ENCODE data around the gene ILF2.

Gene ILF2

GRCh38 chr1:153658400-153659174, 12.2 kb downstream of the ILF2 start, which contains the start of gene SNAPIN (continued):
- TF ChIP-seq, protein P1, sequence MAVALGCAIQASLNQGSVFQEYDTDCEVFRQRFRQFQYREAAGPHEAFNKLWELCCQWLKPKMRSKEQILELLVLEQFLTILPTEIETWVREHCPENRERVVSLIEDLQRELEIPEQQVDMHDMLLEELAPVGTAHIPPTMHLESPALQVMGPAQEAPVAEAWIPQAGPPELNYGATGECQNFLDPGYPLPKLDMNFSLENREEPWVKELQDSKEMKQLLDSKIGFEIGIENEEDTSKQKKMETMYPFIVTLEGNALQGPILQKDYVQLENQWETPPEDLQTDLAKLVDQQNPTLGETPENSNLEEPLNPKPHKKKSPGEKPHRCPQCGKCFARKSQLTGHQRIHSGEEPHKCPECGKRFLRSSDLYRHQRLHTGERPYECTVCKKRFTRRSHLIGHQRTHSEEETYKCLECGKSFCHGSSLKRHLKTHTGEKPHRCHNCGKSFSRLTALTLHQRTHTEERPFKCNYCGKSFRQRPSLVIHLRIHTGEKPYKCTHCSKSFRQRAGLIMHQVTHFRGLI (tag by site-specific recombination; IDR thresholded peaks at IDR 0.05), result no peak
- TF ChIP-seq ZNF2 (tag by site-specific recombination; IDR thresholded peaks at IDR 0.05) (no peak), ZNF416 (tag by site-specific recombination; IDR thresholded peaks at IDR 0.05) (no peak), SCRT1 (tag by site-specific recombination; IDR thresholded peaks at IDR 0.05; ENCODE audit: borderline replicate concordance) (0 out of 2 replicates have a peak, but pooled peaks have one; percentile 7), ZNF394 (tag by site-specific recombination; IDR thresholded peaks at IDR 0.05; ENCODE audit: borderline replicate concordance) (no peak; the same call in 1 of the 2 replicates), ZNF843 (tag by site-specific recombination; IDR thresholded peaks at IDR 0.05) (no peak; the same call in 1 of the 2 replicates), ZNF214 (tag by site-specific recombination; IDR thresholded peaks at IDR 0.05; ENCODE audit: borderline replicate concordance) (no peak), HIC1 (tag by site-specific recombination; IDR thresholded peaks at IDR 0.05) (no peak), KLF7 (tag by site-specific recombination; IDR thresholded peaks at IDR 0.05; ENCODE audit: borderline replicate concordance) (no peak; the same call in 1 of the 2 replicates), ZNF558 (tag by site-specific recombination; IDR thresholded peaks at IDR 0.05) (no peak), ZNF510 (tag by site-specific recombination; IDR thresholded peaks at IDR 0.05; ENCODE audit: insufficient replicate concordance) (no peak), ZNF391 (tag by site-specific recombination; IDR thresholded peaks at IDR 0.05; ENCODE audit: borderline replicate concordance, low read depth) (0 out of 2 replicates have a peak, but pooled peaks have one; percentile 14), TRIM28 (IDR thresholded peaks at IDR 0.05; ENCODE audit: borderline replicate concordance, low read length) (no peak), ZNF585B (tag by site-specific recombination; IDR thresholded peaks at IDR 0.05) (no peak)
- TF ChIP-seq, protein P2, sequence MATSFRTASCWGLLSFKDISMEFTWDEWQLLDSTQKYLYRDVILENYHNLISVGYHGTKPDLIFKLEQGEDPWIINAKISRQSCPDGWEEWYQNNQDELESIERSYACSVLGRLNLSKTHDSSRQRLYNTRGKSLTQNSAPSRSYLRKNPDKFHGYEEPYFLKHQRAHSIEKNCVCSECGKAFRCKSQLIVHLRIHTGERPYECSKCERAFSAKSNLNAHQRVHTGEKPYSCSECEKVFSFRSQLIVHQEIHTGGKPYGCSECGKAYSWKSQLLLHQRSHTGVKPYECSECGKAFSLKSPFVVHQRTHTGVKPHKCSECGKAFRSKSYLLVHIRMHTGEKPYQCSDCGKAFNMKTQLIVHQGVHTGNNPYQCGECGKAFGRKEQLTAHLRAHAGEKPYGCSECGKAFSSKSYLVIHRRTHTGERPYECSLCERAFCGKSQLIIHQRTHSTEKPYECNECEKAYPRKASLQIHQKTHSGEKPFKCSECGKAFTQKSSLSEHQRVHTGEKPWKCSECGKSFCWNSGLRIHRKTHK (tag by site-specific recombination; IDR thresholded peaks at IDR 0.05), result no peak

- Histone ChIP-seq H3K4me3 (ENCODE audit: low read depth, low read length) (no peak overlapping the region), H3K4me1 (ENCODE audit: control insufficient read depth, insufficient read depth, low read length) (0 out of 2 replicates have a peak, but pooled peaks cover 2% of the 10 kb centered on the region), H3K9me3 (ENCODE audit: control insufficient read depth, insufficient read depth, low read depth, low read length) (no peaks in the 10 kb centered on the region), H3K36me3 (ENCODE audit: control insufficient read depth in 2 of 2, insufficient read depth in 1 of 2, low read length in 2 of 2) (peaks cover 1 to 10% of the 10 kb centered on the region in 2 experiments; a peak in 2 of 3 replicates), H3K27ac (ENCODE audit: extremely low read depth, low read depth, low read length) (no peak overlapping the region)
- TF ChIP-seq PRDM1 (tag by site-specific recombination; IDR thresholded peaks at IDR 0.05), result peak; percentile 51; the same call in 1 of the 2 replicates
- TF ChIP-seq, protein P3, sequence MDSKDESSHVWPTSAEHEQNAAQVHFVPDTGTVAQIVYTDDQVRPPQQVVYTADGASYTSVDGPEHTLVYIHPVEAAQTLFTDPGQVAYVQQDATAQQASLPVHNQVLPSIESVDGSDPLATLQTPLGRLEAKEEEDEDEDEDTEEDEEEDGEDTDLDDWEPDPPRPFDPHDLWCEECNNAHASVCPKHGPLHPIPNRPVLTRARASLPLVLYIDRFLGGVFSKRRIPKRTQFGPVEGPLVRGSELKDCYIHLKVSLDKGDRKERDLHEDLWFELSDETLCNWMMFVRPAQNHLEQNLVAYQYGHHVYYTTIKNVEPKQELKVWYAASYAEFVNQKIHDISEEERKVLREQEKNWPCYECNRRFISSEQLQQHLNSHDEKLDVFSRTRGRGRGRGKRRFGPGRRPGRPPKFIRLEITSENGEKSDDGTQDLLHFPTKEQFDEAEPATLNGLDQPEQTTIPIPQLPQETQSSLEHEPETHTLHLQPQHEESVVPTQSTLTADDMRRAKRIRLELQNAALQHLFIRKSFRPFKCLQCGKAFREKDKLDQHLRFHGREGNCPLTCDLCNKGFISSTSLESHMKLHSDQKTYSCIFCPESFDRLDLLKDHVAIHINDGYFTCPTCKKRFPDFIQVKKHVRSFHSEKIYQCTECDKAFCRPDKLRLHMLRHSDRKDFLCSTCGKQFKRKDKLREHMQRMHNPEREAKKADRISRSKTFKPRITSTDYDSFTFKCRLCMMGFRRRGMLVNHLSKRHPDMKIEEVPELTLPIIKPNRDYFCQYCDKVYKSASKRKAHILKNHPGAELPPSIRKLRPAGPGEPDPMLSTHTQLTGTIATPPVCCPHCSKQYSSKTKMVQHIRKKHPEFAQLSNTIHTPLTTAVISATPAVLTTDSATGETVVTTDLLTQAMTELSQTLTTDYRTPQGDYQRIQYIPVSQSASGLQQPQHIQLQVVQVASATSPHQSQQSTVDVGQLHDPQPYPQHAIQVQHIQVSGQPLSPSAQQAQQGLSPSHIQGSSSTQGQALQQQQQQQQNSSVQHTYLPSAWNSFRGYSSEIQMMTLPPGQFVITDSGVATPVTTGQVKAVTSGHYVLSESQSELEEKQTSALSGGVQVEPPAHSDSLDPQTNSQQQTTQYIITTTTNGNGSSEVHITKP (tag by site-specific recombination; IDR thresholded peaks at IDR 0.05), result no peak
- CTCF ChIA-PET, result no interaction called here
- POLR2A ChIA-PET, result interaction anchor here (0.7 kb wide), 1 partner anchor 15 kb away, joined by 3 read pairs; the partner anchor contains the start of gene ILF2
Measured at GRCh38 chr1:153655333-153655732, 15.5 kb downstream of the ILF2 start.
